GM23248 (cell line): ENCODE data around the gene PSMC3IP.

ENCODE experiments used
- EZH2 ChIP-seq: fragments of 200-600 bp; sonication (generic); IDR thresholded peaks from 2 replicates; pipeline ENCODE4 v1.6.1; 2018; ENCODE audit warnings: antibody characterized with exemption, mild to moderate bottlenecking; ENCODE audit not compliant: insufficient read depth, poor library complexity, severe bottlenecking
- EZH2phosphoT487 ChIP-seq: fragments of 200-600 bp; sonication (generic); IDR thresholded peaks from 2 replicates; pipeline ENCODE4 v1.6.1; 2018; ENCODE audit warnings: antibody characterized with exemption, moderate library complexity, mild to moderate bottlenecking, low read depth; ENCODE audit not compliant: insufficient read depth

DNA sequence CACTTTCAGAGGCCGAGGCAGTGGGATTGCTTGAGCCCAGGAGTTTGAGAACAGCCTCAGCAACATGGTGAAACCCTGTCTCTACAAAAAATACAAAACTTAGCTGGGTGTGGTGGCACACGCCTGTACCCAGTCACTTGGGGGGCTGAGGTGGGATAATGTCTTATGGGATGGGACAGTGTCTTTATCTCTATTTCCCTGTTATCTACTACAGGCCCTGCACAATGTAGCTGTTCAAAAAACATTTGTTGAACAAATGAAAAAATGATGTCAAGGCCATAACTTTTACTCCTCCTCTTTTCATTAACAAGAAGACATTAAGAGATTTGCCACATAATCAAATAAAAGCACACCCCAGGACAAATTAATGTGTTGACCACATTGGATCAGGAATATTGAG lies 45.7 kb upstream of the PSMC3IP start:
- TF ChIP-seq EZH2phosphoT487 (no peak), EZH2 (no peak)
